IPS-15b (cell line): ENCODE measurements around the gene TNN.

Experiments
- H3K27me3 ChIP-seq: one replicate; pipeline ENCODE4 v1.6.1; 2013; ENCODE audit warnings: low read length; ENCODE audit not compliant: control insufficient read depth, insufficient read depth
- H3K36me3 ChIP-seq: one replicate; pipeline ENCODE4 v1.6.1; 2013; ENCODE audit warnings: low read length; ENCODE audit not compliant: control insufficient read depth, insufficient read depth
- H3K4me1 ChIP-seq: one replicate; pipeline ENCODE4 v1.6.1; 2013; ENCODE audit warnings: mild to moderate bottlenecking, low read length; ENCODE audit not compliant: control insufficient read depth, insufficient read depth
- H3K4me3 ChIP-seq: one replicate; pipeline ENCODE4 v1.5.1; 2013; ENCODE audit warnings: low read depth, low read length
- H3K9ac ChIP-seq: one replicate; pipeline ENCODE4 v1.6.1; 2013; ENCODE audit warnings: low read depth, mild to moderate bottlenecking, low read length
- H3K9me3 ChIP-seq: one replicate; pipeline ENCODE4 v1.6.1; 2013; ENCODE audit warnings: mild to moderate bottlenecking, low read length; ENCODE audit not compliant: control insufficient read depth, insufficient read depth

The TNN gene

GRCh38 chr1:175072099-175072951, 4.7 kb downstream of the TNN start:
- no peaks in the 10 kb centered on the region for H3K27me3 ChIP-seq
- H3K4me1 ChIP-seq, result peaks cover 12% of the 10 kb centered on the region
- no peak overlapping the region for H3K9ac ChIP-seq
- no peaks in the 10 kb centered on the region for H3K9me3 ChIP-seq
- H3K36me3 ChIP-seq, result no peaks in the 10 kb centered on the region
- no peak overlapping the region for H3K4me3 ChIP-seq

DNA sequence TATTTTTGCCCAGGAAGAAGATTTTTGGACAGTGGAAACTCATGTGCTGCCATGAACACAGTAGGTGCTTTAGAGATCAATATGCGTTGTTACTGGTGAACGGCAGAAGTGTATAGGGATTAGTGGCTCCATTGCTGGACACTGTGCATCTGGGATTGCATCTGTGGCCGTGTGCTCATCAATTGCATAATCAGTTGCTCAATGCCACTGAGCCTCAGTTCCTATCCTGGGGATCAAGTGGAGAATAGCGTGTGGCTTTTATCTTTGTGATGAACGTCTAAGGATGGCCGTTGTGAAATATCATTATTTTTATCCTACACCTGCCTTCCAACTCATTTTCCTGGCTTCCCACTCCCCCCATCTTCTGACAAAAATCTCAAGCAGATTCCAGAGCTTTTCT, 5.4 kb downstream of the TNN start:
- Histone ChIP-seq H3K4me3 (no peak overlapping the region), H3K4me1 (peaks cover 12% of the 10 kb centered on the region), H3K27me3 (no peaks in the 10 kb centered on the region), H3K36me3 (no peaks in the 10 kb centered on the region), H3K9ac (no peak overlapping the region), H3K9me3 (no peaks in the 10 kb centered on the region)

DNA sequence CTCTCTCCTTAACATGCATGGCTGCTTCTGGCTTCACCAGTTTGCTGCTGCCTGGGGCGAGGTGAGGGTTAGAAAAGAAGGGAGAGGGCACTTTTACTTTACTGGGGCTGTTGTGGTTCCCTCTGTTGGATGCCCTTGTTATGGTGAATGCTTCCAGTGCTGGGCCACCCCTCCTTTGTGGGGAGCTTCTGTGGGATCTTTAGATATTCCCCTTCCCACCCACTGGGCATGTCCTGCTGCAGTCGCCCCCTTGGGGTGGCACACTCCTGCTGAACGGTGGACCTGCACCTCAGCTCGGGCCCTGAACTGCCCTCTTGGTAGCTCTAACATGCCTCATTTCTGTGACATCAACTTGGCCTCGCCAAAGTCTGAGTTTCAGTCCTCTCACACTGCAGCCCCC, 6.0 kb downstream of the TNN start:
- no peak overlapping the region for H3K4me3 ChIP-seq
- no peak overlapping the region for H3K9ac ChIP-seq
- H3K9me3 ChIP-seq, result no peaks in the 10 kb centered on the region
- peaks cover 12% of the 10 kb centered on the region for H3K4me1 ChIP-seq
- H3K36me3 ChIP-seq, result no peaks in the 10 kb centered on the region
- no peaks in the 10 kb centered on the region for H3K27me3 ChIP-seq

DNA sequence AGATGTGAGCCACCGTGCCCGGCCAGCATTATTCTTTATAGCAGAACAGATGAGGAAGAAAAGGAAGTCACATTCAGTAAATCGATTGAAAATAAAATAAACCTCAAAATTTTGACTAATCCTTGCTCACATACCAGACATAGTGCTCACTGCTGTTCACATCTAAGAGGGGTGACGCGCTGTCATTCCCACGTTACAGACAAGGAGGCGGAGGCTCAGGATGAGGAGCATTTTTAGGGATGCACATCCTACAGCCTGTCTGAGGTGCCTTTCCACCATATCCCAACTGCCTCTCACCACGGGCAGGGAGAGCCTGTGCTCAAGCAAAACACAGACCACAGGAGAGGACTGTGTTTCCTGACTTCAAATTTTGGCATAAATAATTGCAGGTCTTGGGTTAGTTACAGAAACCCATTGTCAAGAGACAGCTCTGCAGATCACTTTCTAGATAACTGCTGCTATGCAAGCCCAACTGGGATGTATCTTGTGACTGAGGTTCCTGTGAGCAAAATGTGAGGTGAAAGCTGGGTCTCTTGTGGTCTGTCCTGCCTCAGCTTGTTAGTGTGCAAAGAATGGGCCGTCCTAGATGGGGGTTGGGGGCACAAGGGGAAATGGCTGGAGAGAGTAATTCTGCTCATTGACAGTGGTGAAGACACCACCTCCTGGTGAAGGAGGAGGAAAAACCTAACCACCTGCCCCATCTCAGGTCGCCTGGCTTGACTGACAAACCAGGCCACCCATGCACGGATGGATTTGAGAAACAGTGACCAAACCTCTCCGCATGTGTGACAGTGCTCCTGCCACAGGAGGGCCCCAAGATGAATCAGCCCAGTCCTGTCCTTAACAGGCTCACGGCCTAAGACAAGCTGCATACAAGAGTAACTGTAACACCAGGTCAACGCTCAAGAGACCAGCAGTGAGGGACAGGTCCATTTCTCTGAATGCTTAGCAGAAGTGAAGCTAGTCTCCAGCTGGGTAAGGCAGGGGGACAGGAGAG, 8.2 kb downstream of the TNN start:
- no peak overlapping the region for H3K9ac ChIP-seq
- H3K9me3 ChIP-seq, result no peaks in the 10 kb centered on the region
- no peaks in the 10 kb centered on the region for H3K27me3 ChIP-seq
- no peaks in the 10 kb centered on the region for H3K36me3 ChIP-seq
- H3K4me1 ChIP-seq, result peaks cover 12% of the 10 kb centered on the region
- H3K4me3 ChIP-seq, result no peak overlapping the region

GRCh38 chr1:175077356-175078030, 9.9 kb downstream of the TNN start:
- Histone ChIP-seq H3K4me3 (no peak overlapping the region), H3K9me3 (no peaks in the 10 kb centered on the region), H3K4me1 (peaks cover 10% of the 10 kb centered on the region), H3K36me3 (no peaks in the 10 kb centered on the region), H3K27me3 (no peaks in the 10 kb centered on the region), H3K9ac (no peak overlapping the region)

- Histone ChIP-seq H3K9ac (no peak overlapping the region), H3K27me3 (no peaks in the 10 kb centered on the region)
Observed at GRCh38 chr1:175078629-175079028, 11.0 kb downstream of the TNN start.

GRCh38 chr1:175079338-175079737, 11.7 kb downstream of the TNN start:
- H3K36me3 ChIP-seq, result no peaks in the 10 kb centered on the region
- no peaks in the 10 kb centered on the region for H3K9me3 ChIP-seq
- no peaks in the 10 kb centered on the region for H3K27me3 ChIP-seq
- no peak overlapping the region for H3K4me3 ChIP-seq
- H3K4me1 ChIP-seq, result no peaks in the 10 kb centered on the region
- H3K9ac ChIP-seq, result no peak overlapping the region

More at GRCh38 chr1:175078629-175079028, 11.0 kb downstream of the TNN start:
- Histone ChIP-seq H3K4me1 (no peaks in the 10 kb centered on the region), H3K36me3 (no peaks in the 10 kb centered on the region), H3K9me3 (no peaks in the 10 kb centered on the region), H3K4me3 (no peak overlapping the region)

GRCh38 chr1:175080030-175080429, 12.4 kb downstream of the TNN start:
- no peaks in the 10 kb centered on the region for H3K4me1 ChIP-seq
- H3K27me3 ChIP-seq, result no peaks in the 10 kb centered on the region
- H3K4me3 ChIP-seq, result no peak overlapping the region
- no peak overlapping the region for H3K9ac ChIP-seq
- H3K36me3 ChIP-seq, result no peaks in the 10 kb centered on the region
- no peaks in the 10 kb centered on the region for H3K9me3 ChIP-seq

DNA sequence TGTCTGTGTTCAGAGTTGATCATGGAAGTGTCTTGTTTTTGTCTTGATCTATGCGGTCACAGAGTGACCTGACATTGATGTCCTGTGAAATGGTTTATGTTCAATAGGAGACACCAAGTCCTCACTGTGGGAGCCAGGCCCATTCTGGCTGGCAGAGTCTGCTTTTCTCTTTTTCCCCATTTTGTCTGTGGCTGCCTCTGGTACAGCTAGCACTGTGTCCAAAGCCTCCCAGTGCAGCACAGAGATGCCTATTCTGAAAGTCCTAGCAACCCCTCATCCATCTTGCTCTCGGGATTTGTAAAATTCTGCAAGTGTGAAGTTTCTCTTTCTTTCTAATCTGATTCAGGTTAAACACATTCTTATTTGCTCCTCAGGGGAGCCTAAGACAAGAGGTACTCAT, 14.3 kb downstream of the TNN start:
- Histone ChIP-seq H3K9ac (no peak overlapping the region), H3K4me1 (no peaks in the 10 kb centered on the region), H3K36me3 (no peaks in the 10 kb centered on the region), H3K9me3 (no peaks in the 10 kb centered on the region), H3K27me3 (no peaks in the 10 kb centered on the region), H3K4me3 (no peak overlapping the region)

- Histone ChIP-seq H3K9me3 (no peaks in the 10 kb centered on the region), H3K9ac (no peak overlapping the region), H3K4me1 (peaks cover 4% of the 10 kb centered on the region), H3K36me3 (no peaks in the 10 kb centered on the region), H3K27me3 (no peaks in the 10 kb centered on the region), H3K4me3 (no peak overlapping the region)
Observed at GRCh38 chr1:175088525-175088951, 20.9 kb downstream of the TNN start.

- no peaks in the 10 kb centered on the region for H3K27me3 ChIP-seq
- H3K36me3 ChIP-seq, result no peaks in the 10 kb centered on the region
- H3K9me3 ChIP-seq, result no peaks in the 10 kb centered on the region
- H3K4me1 ChIP-seq, result peaks cover 4% of the 10 kb centered on the region
- H3K4me3 ChIP-seq, result no peak overlapping the region
- no peak overlapping the region for H3K9ac ChIP-seq
Observed at GRCh38 chr1:175089136-175089718, 21.6 kb downstream of the TNN start.
